Stomach (tissue), 4 donors: Measurements from ENCODE around the gene RIMBP2.

Source experiments
- CTCF ChIP-seq, 7 experiments: fragments of 450-650 bp in 4 of 7; fragments of 200-600 bp in 3 of 7; sonication (generic) in 3 of 7; IDR thresholded peaks; one replicate each; pipeline ENCODE4 v1.5.1; 2016 to 2019; ENCODE audit warnings: antibody characterized with exemption in 7 of 7, control low read depth in 2 of 7, mild to moderate bottlenecking in 1 of 7
- POLR2A ChIP-seq, 4 donors: fragments of 450-650 bp; IDR thresholded peaks; one replicate each; pipeline ENCODE4 v1.6.1; 2016; ENCODE audit warnings: antibody characterized with exemption in 4 of 4, control low read depth in 2 of 4, mild to moderate bottlenecking in 1 of 4, moderate library complexity in 1 of 4
- POLR2AphosphoS5 ChIP-seq, 3 donors: sonication (generic); formaldehyde crosslinking; IDR thresholded peaks; one replicate each; pipeline ENCODE4 v1.6.1; 2016; ENCODE audit warnings: antibody characterized with exemption in 3 of 3

GRCh38 chr12:130620281-130620680 lies 95.8 kb downstream of the RIMBP2 start:
- TF ChIP-seq CTCF (IDR thresholded peaks at IDR 0.05) (no peak), POLR2AphosphoS5 (IDR thresholded peaks at IDR 0.05) (no peak), POLR2A (IDR thresholded peaks at IDR 0.05) (no peak)
